H1 (cell line): ENCODE measurements around the gene HYAL1.

Source experiments
- BACH1 ChIP-seq: IDR thresholded peaks from 2 replicates; pipeline ENCODE4 v1.6.1; 2012; ENCODE audit warnings: low read length, improper control_type of control experiment
- CTCF ChIP-seq, 3 experiments: IDR thresholded peaks; 1 replicate in 2 of 3; 2 replicates in 1 of 3; pipeline versions ENCODE4 v1.5.1 to v1.6.1; 2011; ENCODE audit warnings: low read length in 3 of 3, mild to moderate bottlenecking in 3 of 3, inconsistent platforms in 2 of 3, low read depth in 1 of 3, moderate library complexity in 1 of 3; ENCODE audit not compliant: insufficient read depth in 1 of 3; ENCODE audit errors: control extremely low read depth in 1 of 3
- EP300 ChIP-seq, 2 experiments: IDR thresholded peaks; 1 replicate in 1 of 2; 2 replicates in 1 of 2; pipeline ENCODE4 v1.6.1; 2011 to 2012; ENCODE audit warnings: low read depth in 2 of 2, low read length in 2 of 2, mild to moderate bottlenecking in 2 of 2, borderline replicate concordance in 1 of 2, inconsistent platforms in 1 of 2, moderate library complexity in 1 of 2
- MAX ChIP-seq: IDR thresholded peaks from 2 replicates; pipeline ENCODE4 v1.6.1; 2012; ENCODE audit warnings: inconsistent platforms
- RNF2 ChIP-seq: fragments of 200-900, 300-1000 bp; sonication (generic); IDR thresholded peaks from 2 replicates; pipeline ENCODE4 v1.7.1; 2016; ENCODE audit warnings: borderline replicate concordance, low read depth, mild to moderate bottlenecking, antibody characterized with exemption, low read length; ENCODE audit not compliant: poor library complexity, severe bottlenecking; ENCODE audit errors: missing control alignments
- SIN3A ChIP-seq, 2 experiments: IDR thresholded peaks in 1 of 2; conservative IDR thresholded peaks in 1 of 2; 2 replicates each; pipeline ENCODE4 v1.6.1; 2011 to 2012; ENCODE audit warnings: low read length in 2 of 2, improper control_type of control experiment in 1 of 2, low read depth in 1 of 2, mild to moderate bottlenecking in 1 of 2
- USF2 ChIP-seq: IDR thresholded peaks from 2 replicates; pipeline ENCODE4 v1.6.1; 2011; ENCODE audit warnings: low read length, improper control_type of control experiment
- YY1 ChIP-seq: IDR thresholded peaks from 2 replicates; pipeline ENCODE4 v1.6.1; 2011; ENCODE audit warnings: low read depth, mild to moderate bottlenecking, low read length
- ZNF274 ChIP-seq: IDR thresholded peaks from 2 replicates; pipeline ENCODE4 v1.7.0; 2012; ENCODE audit warnings: low read length, borderline replicate concordance; ENCODE audit errors: extremely low read depth

GRCh38 chr3:50288387-50289007 lies 14.9 kb downstream of the HYAL1 start:
- TF ChIP-seq RNF2 (no peak), CTCF (IDR thresholded peaks at IDR 0.05; ENCODE audit: control extremely low read depth in 1 of 3, insufficient read depth in 1 of 3, low read depth in 1 of 3, low read length in 3 of 3) (no peak), MAX (no peak), BACH1 (no peak), ZNF274 (no peak), YY1 (no peak), SIN3A (conservative IDR thresholded peaks at IDR 0.05 in 1 of 2, IDR thresholded peaks at IDR 0.05 in 1 of 2; ENCODE audit: low read depth in 1 of 2, low read length in 2 of 2) (no peak), USF2 (no peak), EP300 (IDR thresholded peaks at IDR 0.05; ENCODE audit: borderline replicate concordance in 1 of 2, low read depth in 2 of 2, low read length in 2 of 2) (no peak)
